Measurements from ENCODE around the gene CASKIN2.

CASKIN2 gene

GRCh38 chr17:75475851-75476250, 39.5 kb downstream of the CASKIN2 start:
- H4K20me1 ChIP-seq (ENCODE audit: control insufficient read depth, insufficient read depth, low read depth, low read length) = no peaks in the 10 kb centered on the region
- no peaks in the 10 kb centered on the region for H3F3A ChIP-seq (ENCODE audit: control insufficient read depth, insufficient read depth)
- H3K4me3 ChIP-seq (ENCODE audit: low read length) = no peak overlapping the region
- H3K79me2 ChIP-seq (ENCODE audit: control insufficient read depth, low read length) = no peaks in the 10 kb centered on the region
- no peaks in the 10 kb centered on the region for H3K9me3 ChIP-seq (ENCODE audit: control insufficient read depth, insufficient read depth, low read length)
- no peak overlapping the region for H3K4me2 ChIP-seq (ENCODE audit: low read length)
- H3K27me3 ChIP-seq (ENCODE audit: control insufficient read depth, low read length) = no peaks in the 10 kb centered on the region
- H3K9me2 ChIP-seq (replicated peaks; ENCODE audit: control insufficient read depth, low read length) = no peaks in the 10 kb centered on the region
- no peak overlapping the region for H3K27ac ChIP-seq (ENCODE audit: low read depth, low read length)
- TF ChIP-seq EZH2phosphoT487 (IDR thresholded peaks at IDR 0.05; ENCODE audit: borderline replicate concordance, low read length) (no peak), CTCF (IDR thresholded peaks at IDR 0.05; ENCODE audit: low read depth, low read length, poor library complexity, severe bottlenecking) (no peak)
- H3K4me1 ChIP-seq (ENCODE audit: control insufficient read depth, low read length) = peaks cover 10% of the 10 kb centered on the region
- H3K36me3 ChIP-seq (ENCODE audit: control insufficient read depth, low read length) = peaks cover 8% of the 10 kb centered on the region

- TF ChIP-seq CTCF (IDR thresholded peaks at IDR 0.05; ENCODE audit: low read depth, low read length, poor library complexity, severe bottlenecking) = no peak
- H3K36me3 ChIP-seq (ENCODE audit: control insufficient read depth, low read length) = peaks cover 8% of the 10 kb centered on the region
Measured at GRCh38 chr17:75475144-75475835, 40.0 kb downstream of the CASKIN2 start.

GRCh38 chr17:75474736-75475135, 40.6 kb downstream of the CASKIN2 start:
- no peaks in the 10 kb centered on the region for H3K27me3 ChIP-seq (ENCODE audit: control insufficient read depth, low read length)
- no peaks in the 10 kb centered on the region for H4K20me1 ChIP-seq (ENCODE audit: control insufficient read depth, insufficient read depth, low read depth, low read length)
- H3K9me3 ChIP-seq (ENCODE audit: control insufficient read depth, insufficient read depth, low read length) = no peaks in the 10 kb centered on the region
- no peak overlapping the region for H3K4me2 ChIP-seq (ENCODE audit: low read length)
- H3K4me1 ChIP-seq (ENCODE audit: control insufficient read depth, low read length) = peaks cover 10% of the 10 kb centered on the region
- H3K4me3 ChIP-seq (ENCODE audit: low read length) = no peak overlapping the region
- H3K36me3 ChIP-seq (ENCODE audit: control insufficient read depth, low read length) = peaks cover 8% of the 10 kb centered on the region
- H3K9me2 ChIP-seq (replicated peaks; ENCODE audit: control insufficient read depth, low read length) = no peaks in the 10 kb centered on the region
- no peaks in the 10 kb centered on the region for H3F3A ChIP-seq (ENCODE audit: control insufficient read depth, insufficient read depth)
- TF ChIP-seq CTCF (IDR thresholded peaks at IDR 0.05; ENCODE audit: low read depth, low read length, poor library complexity, severe bottlenecking) (no peak), EZH2phosphoT487 (IDR thresholded peaks at IDR 0.05; ENCODE audit: borderline replicate concordance, low read length) (no peak)
- no peaks in the 10 kb centered on the region for H3K79me2 ChIP-seq (ENCODE audit: control insufficient read depth, low read length)
- no peak overlapping the region for H3K27ac ChIP-seq (ENCODE audit: low read depth, low read length)

More at GRCh38 chr17:75475144-75475835, 40.0 kb downstream of the CASKIN2 start:
- Histone ChIP-seq H4K20me1 (ENCODE audit: control insufficient read depth, insufficient read depth, low read depth, low read length) (no peaks in the 10 kb centered on the region), H3K4me3 (ENCODE audit: low read length) (no peak overlapping the region), H3K4me2 (ENCODE audit: low read length) (no peak overlapping the region), H3F3A (ENCODE audit: control insufficient read depth, insufficient read depth) (no peaks in the 10 kb centered on the region), H3K27ac (ENCODE audit: low read depth, low read length) (no peak overlapping the region), H3K27me3 (ENCODE audit: control insufficient read depth, low read length) (no peaks in the 10 kb centered on the region), H3K9me3 (ENCODE audit: control insufficient read depth, insufficient read depth, low read length) (no peaks in the 10 kb centered on the region), H3K79me2 (ENCODE audit: control insufficient read depth, low read length) (no peaks in the 10 kb centered on the region), H3K9me2 (replicated peaks; ENCODE audit: control insufficient read depth, low read length) (no peaks in the 10 kb centered on the region), H3K4me1 (ENCODE audit: control insufficient read depth, low read length) (peaks cover 10% of the 10 kb centered on the region)
